Stimulated activated CD4-positive, alpha-beta T cell treated with anti-CD3 and anti-CD28 coated beads, Interleukin-15, amount 100 ng/mL, for 24 hours (primary cell): ENCODE data around the gene BCL10.

Experiments
- DNase-seq: peaks from one replicate; pipeline ENCODE4 v3.0.0-alpha.2; 2020

Gene BCL10

GRCh38 chr1:85219853-85220610 lies 56.4 kb downstream of the BCL10 start:
- no peak for DNase-seq

- no peak for DNase-seq
These were observed 59.7 kb downstream of the BCL10 start for GRCh38 chr1:85216697-85217096.
